ENCODE results near the gene OR10G4. TPM values are rescaled to one million over a fixed set of nuclear protein-coding genes. Genes with fewer than 3 reads are reported as not detected.
"Not testable (repeated sequence)": the region's sequence is repeated elsewhere in the genome, so short reads cannot be mapped to it uniquely, and the experiment has no call there.

OR10G4 gene
- total and polyA plus RNA-seq, 3 donors from 2014 or later: 0.15 to 4.6 (median 4.1) TPM

DNA sequence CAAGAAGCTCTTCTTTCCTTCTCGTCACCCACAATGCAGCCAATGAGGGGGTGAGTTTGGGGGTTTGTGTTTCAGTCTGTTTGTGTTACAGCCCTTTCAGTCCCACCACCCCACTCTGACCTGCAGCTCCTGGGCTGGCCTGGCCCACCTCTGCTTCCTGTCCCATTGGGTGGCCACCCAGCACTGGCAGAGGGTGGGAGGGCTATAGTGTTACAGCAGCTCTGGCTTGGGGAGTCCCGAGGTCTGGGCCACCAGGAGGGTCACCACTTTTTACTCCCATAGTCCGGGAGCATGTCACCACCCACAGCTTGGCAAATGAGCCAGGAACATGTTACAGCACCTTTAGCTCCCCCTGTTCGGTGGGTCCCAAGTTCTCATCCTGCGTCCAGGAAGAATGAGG, 33.5 kb upstream of the OR10G4 start:
- H3K36me3 ChIP-seq (ENCODE audit: low read depth, missing control alignments): no peaks in the 10 kb centered on the region
- 91 to 92% methylated on average over 5 of the region's 5 CpGs for WGBS, 2 donors
- intact Hi-C loops (cut with DNase I; ENCODE audit: low total_unique reads): no loop called here
- no peak for DNase-seq
- no peak overlapping the region for H3K4me3 ChIP-seq
- no peaks in the 10 kb centered on the region for H3K4me1 ChIP-seq
- H3K27me3 ChIP-seq: no peaks in the 10 kb centered on the region
- no peaks in the 10 kb centered on the region for H3K9me3 ChIP-seq
- TF ChIP-seq, protein P1, sequence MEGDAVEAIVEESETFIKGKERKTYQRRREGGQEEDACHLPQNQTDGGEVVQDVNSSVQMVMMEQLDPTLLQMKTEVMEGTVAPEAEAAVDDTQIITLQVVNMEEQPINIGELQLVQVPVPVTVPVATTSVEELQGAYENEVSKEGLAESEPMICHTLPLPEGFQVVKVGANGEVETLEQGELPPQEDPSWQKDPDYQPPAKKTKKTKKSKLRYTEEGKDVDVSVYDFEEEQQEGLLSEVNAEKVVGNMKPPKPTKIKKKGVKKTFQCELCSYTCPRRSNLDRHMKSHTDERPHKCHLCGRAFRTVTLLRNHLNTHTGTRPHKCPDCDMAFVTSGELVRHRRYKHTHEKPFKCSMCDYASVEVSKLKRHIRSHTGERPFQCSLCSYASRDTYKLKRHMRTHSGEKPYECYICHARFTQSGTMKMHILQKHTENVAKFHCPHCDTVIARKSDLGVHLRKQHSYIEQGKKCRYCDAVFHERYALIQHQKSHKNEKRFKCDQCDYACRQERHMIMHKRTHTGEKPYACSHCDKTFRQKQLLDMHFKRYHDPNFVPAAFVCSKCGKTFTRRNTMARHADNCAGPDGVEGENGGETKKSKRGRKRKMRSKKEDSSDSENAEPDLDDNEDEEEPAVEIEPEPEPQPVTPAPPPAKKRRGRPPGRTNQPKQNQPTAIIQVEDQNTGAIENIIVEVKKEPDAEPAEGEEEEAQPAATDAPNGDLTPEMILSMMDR (IDR thresholded peaks at IDR 0.05): no peak
- no peak for TF ChIP-seq POLR2A (IDR thresholded peaks at IDR 0.05)
- no peak overlapping the region for H3K27ac ChIP-seq

DNA sequence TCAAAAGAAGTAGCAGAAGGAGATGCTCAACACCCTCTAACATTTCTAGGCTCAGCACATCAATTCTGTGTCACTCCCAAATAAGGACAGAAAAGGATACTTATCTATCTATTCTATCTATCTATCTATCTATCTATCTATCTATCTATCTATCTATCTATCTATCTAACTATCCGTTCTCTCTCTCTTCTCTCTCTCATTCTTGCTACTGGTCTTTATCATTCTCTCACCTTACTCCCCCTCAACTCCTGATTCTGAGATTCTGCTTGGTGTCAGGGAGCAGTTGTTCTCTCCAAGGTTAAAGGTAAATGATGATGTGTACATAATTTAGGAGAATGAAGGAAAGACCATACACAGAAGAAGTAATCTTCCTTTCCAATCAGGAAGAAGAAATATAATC, 17.7 kb upstream of the OR10G4 start, which contains the start of gene OR10G6:
TSS of gene OR10G6 (minus strand) at position 43 of the 400 bp plus-strand sequence. CDS start at position 43, 0 bp downstream.
- Histone ChIP-seq H3K36me3 (ENCODE audit: low read depth, missing control alignments) (no peaks in the 10 kb centered on the region), H3K4me3 (no peak within 1 kb of the TSS), H3K4me1 (no peaks in the 10 kb centered on the region), H3K27me3 (no peaks in the 10 kb centered on the region), H3K9me3 (no peaks in the 10 kb centered on the region), H3K27ac (no peak within 1 kb of the TSS)
- TF ChIP-seq, protein P1 (IDR thresholded peaks at IDR 0.05): no peak
- TF ChIP-seq POLR2A (IDR thresholded peaks at IDR 0.05): no peak
- DNase-seq: no peak
- intact Hi-C loops (cut with DNase I; ENCODE audit: low total_unique reads): no loop called here
- WGBS, 2 donors: 56 to 81% methylated on average over 1 of the region's 1 CpG

DNA sequence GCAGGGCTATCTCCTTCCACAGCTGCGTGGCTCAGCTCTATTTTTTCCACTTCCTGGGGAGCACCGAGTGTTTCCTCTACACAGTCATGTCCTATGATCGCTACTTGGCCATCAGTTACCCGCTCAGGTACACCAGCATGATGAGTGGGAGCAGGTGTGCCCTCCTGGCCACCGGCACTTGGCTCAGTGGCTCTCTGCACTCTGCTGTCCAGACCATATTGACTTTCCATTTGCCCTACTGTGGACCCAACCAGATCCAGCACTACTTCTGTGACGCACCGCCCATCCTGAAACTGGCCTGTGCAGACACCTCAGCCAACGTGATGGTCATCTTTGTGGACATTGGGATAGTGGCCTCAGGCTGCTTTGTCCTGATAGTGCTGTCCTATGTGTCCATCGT, 3.0 kb downstream of the OR10G4 start:
- intact Hi-C loops (cut with DNase I; ENCODE audit: low total_unique reads); DNase-seq; H3K9me3 ChIP-seq; H3K27ac ChIP-seq; H3K27me3 ChIP-seq; H3K4me3 ChIP-seq; H3K36me3 ChIP-seq (ENCODE audit: low read depth, missing control alignments); H3K4me1 ChIP-seq: not testable (repeated sequence)
- WGBS, 2 donors: 82 to 89% methylated on average over 3 of the region's 9 CpGs

DNA sequence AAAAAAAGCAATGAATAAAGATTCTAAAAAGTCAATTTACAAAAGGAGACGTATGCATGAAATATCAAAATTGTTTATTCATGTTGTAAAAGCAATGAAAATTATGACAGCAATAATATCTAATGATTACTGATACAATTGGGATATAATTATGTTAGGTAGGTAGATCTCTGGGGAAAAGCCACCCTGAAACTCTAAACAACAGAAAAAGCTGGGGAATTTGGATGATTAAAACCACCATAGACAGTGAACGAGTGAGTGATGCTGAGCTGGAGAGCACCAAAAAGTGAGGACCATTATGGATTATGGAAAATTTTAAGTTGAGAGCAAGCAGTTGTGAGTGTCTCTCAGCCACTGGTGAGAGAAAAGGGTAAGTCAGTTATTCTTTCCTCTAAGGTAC, 13.7 kb downstream of the OR10G4 start, which contains the start of gene OR10G8:
TSS of gene OR10G8 (plus strand) at position 301 of the 400 bp plus-strand sequence. CDS start 2,825 bp downstream, outside the sequence.
- Histone ChIP-seq H3K27ac (no peak within 1 kb of the TSS), H3K4me1 (no peaks in the 10 kb centered on the region), H3K36me3 (ENCODE audit: low read depth, missing control alignments) (no peaks in the 10 kb centered on the region), H3K4me3 (no peak within 1 kb of the TSS), H3K27me3 (no peaks in the 10 kb centered on the region), H3K9me3 (no peaks in the 10 kb centered on the region)
- intact Hi-C loops (cut with DNase I; ENCODE audit: low total_unique reads): no loop called here
- no peak for DNase-seq
- no peak for TF ChIP-seq POLR2A (IDR thresholded peaks at IDR 0.05)
- TF ChIP-seq, protein P1 (IDR thresholded peaks at IDR 0.05): no peak
- 63 to 87% methylated on average over 2 of the region's 2 CpGs for WGBS, 2 donors

DNA sequence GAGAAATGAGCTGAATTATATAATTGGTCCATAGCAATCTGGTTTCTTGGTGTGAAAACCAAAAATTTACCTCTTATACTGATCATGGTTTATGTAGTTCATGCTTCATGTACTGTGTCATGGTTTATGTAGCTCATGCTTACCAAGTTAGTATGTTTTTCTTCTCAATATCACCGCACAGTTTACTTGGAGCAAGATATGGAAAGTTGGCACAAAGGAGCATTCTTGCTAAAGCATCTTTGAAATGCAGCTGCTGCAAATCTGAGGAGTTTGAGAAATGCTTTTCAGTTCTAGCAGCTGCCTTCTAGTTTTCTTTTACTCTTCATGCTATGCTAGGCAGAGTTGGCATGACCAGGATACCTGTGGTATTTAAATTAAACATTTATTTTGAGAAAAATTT, 23.9 kb downstream of the OR10G4 start:
- no peak overlapping the region for H3K27ac ChIP-seq
- no peak for DNase-seq
- no peaks in the 10 kb centered on the region for H3K36me3 ChIP-seq (ENCODE audit: low read depth, missing control alignments)
- no peaks in the 10 kb centered on the region for H3K9me3 ChIP-seq
- H3K4me3 ChIP-seq: no peak overlapping the region
- TF ChIP-seq POLR2A (IDR thresholded peaks at IDR 0.05): no peak
- TF ChIP-seq, protein P1 (IDR thresholded peaks at IDR 0.05): no peak
- no peaks in the 10 kb centered on the region for H3K27me3 ChIP-seq
- WGBS, 2 donors: 43 to 50% methylated on average over 1 of the region's 1 CpG
- H3K4me1 ChIP-seq: no peaks in the 10 kb centered on the region
- intact Hi-C loops (cut with DNase I; ENCODE audit: low total_unique reads): no loop called here
